Measurements from ENCODE around the gene RHOG.

DNA sequence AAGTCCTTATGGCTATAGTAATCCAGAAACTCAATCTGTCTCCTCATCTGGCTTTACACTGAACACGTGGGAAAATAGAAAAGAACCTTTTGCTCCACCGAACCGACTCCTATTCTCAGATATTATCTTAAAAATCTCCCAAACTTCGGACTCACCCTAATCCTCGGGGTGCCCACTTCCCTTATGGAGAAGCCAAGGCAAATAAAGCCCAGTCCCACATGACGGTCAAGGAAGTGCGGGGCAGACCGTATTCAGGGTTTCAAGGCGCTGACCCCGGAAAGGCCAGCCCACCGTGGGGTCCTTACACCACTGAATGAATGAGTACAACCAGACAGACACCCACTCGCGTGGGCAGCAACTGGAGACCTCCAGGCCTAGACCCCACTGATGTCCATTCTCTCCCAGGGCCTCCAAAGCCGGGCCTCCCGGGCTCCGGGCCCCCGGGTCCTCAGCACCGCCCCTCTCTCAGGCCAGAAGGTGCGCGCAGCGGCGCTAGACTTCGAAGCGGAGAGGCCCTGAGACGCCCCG is 43.9 kb downstream of the RHOG start:
- TF ChIP-seq, protein P1, sequence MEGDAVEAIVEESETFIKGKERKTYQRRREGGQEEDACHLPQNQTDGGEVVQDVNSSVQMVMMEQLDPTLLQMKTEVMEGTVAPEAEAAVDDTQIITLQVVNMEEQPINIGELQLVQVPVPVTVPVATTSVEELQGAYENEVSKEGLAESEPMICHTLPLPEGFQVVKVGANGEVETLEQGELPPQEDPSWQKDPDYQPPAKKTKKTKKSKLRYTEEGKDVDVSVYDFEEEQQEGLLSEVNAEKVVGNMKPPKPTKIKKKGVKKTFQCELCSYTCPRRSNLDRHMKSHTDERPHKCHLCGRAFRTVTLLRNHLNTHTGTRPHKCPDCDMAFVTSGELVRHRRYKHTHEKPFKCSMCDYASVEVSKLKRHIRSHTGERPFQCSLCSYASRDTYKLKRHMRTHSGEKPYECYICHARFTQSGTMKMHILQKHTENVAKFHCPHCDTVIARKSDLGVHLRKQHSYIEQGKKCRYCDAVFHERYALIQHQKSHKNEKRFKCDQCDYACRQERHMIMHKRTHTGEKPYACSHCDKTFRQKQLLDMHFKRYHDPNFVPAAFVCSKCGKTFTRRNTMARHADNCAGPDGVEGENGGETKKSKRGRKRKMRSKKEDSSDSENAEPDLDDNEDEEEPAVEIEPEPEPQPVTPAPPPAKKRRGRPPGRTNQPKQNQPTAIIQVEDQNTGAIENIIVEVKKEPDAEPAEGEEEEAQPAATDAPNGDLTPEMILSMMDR (IDR thresholded peaks at IDR 0.05; ENCODE audit: poor library complexity, severe bottlenecking), result no peak
- TF ChIP-seq TAF1 (IDR thresholded peaks at IDR 0.05; ENCODE audit: low read depth) (no peak), EZH2 (IDR thresholded peaks at IDR 0.05; ENCODE audit: borderline replicate concordance, insufficient read depth, low read length, poor library complexity, severe bottlenecking) (no peak), POLR2AphosphoS5 (IDR thresholded peaks at IDR 0.05) (no peak), EP300 (conservative IDR thresholded peaks at IDR 0.05; ENCODE audit: poor library complexity, severe bottlenecking) (no peak)
- TF ChIP-seq, protein P2, sequence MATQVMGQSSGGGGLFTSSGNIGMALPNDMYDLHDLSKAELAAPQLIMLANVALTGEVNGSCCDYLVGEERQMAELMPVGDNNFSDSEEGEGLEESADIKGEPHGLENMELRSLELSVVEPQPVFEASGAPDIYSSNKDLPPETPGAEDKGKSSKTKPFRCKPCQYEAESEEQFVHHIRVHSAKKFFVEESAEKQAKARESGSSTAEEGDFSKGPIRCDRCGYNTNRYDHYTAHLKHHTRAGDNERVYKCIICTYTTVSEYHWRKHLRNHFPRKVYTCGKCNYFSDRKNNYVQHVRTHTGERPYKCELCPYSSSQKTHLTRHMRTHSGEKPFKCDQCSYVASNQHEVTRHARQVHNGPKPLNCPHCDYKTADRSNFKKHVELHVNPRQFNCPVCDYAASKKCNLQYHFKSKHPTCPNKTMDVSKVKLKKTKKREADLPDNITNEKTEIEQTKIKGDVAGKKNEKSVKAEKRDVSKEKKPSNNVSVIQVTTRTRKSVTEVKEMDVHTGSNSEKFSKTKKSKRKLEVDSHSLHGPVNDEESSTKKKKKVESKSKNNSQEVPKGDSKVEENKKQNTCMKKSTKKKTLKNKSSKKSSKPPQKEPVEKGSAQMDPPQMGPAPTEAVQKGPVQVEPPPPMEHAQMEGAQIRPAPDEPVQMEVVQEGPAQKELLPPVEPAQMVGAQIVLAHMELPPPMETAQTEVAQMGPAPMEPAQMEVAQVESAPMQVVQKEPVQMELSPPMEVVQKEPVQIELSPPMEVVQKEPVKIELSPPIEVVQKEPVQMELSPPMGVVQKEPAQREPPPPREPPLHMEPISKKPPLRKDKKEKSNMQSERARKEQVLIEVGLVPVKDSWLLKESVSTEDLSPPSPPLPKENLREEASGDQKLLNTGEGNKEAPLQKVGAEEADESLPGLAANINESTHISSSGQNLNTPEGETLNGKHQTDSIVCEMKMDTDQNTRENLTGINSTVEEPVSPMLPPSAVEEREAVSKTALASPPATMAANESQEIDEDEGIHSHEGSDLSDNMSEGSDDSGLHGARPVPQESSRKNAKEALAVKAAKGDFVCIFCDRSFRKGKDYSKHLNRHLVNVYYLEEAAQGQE (IDR thresholded peaks at IDR 0.05; ENCODE audit: borderline replicate concordance), result no peak
